Osteocyte (in vitro differentiated cells): ENCODE data around the gene HOXB9. TPM values are rescaled to one million over a fixed set of nuclear protein-coding genes. Genes with fewer than 3 reads are reported as not detected.

ENCODE experiments used
- DNase-seq: peaks from one replicate; pipeline ENCODE4 v3.0.0; 2021; ENCODE audit warnings: mixed read lengths; ENCODE audit not compliant: unreplicated experiment; ENCODE audit errors: extremely low spot score
- H3K27ac Mint-ChIP-seq: one replicate; pipeline ENCODE4 v1.8.0; 2021; ENCODE audit warnings: mild to moderate bottlenecking, mixed read lengths; ENCODE audit not compliant: unreplicated experiment
- H3K27me3 Mint-ChIP-seq: one replicate; pipeline ENCODE4 v1.8.0; 2021; ENCODE audit warnings: mixed read lengths; ENCODE audit not compliant: unreplicated experiment
- H3K36me3 Mint-ChIP-seq: one replicate; pipeline ENCODE4 v1.8.0; 2021; ENCODE audit warnings: mixed read lengths; ENCODE audit not compliant: unreplicated experiment
- H3K4me1 Mint-ChIP-seq: one replicate; pipeline ENCODE4 v1.8.0; 2021; ENCODE audit warnings: mixed read lengths; ENCODE audit not compliant: unreplicated experiment
- H3K4me3 Mint-ChIP-seq: one replicate; pipeline ENCODE4 v1.8.0; 2021; ENCODE audit warnings: mild to moderate bottlenecking, moderate library complexity, mixed read lengths; ENCODE audit not compliant: unreplicated experiment
- H3K9me3 Mint-ChIP-seq: one replicate; pipeline ENCODE4 v1.8.0; 2021; ENCODE audit warnings: mixed read lengths; ENCODE audit not compliant: unreplicated experiment
- total RNA-seq: library from RNA; stranded (reverse); gene quantifications from 2 replicates; pipeline ENCODE4 v1.2.1, GENCODE V29; 2021
- TF ChIP-seq, protein P1 (sequence below): fragments of 200-600 bp; sonication (generic); IDR thresholded peaks from 2 replicates; pipeline ENCODE4 v1.5.0; 2021; ENCODE audit warnings: antibody characterized with exemption, mild to moderate bottlenecking, moderate library complexity

HOXB9 gene
- total RNA-seq, 1 donor from 2014 or later, result not detected

DNA sequence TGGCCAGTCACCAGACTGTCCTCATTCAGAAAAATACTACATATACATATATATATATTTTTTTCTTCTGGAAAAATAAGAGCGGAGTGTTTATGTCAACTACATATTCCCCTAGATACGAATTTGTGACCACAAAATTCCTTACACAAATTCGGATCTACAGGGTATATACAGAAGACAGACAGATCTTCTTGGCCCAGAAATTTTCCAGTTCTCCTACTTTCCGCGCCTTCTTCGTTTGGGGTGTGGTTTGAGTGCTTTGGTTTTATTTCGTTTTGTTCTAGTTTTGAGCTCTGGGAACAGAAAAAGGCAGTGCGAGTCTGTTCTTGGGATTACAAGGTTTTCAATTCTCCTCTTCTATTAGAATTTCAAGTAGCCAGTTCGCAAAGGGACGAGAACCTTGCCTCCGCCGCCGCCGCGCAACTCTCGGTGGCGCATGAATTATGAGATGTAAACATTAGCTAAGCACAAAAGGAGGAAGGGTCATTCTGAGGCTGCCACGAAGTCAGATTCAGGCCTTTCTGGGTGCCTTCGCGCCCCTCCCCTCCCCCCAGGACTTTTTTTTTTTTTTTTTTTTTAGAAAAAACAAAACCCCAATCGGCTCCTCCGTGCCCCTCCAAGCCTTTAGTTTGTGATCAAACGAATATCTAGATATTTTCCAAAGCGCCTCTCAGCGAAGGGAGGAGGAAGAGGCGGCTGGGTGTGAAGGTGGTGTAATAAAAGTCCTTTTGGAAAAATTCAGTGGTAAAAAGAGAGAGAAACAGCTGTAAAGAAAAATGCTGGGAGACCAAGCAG is 46.2 kb downstream of the HOXB9 start:
- H3K27ac Mint-ChIP-seq, result no peak overlapping the region
- no peak overlapping the region for H3K4me3 Mint-ChIP-seq
- TF ChIP-seq, protein P1, sequence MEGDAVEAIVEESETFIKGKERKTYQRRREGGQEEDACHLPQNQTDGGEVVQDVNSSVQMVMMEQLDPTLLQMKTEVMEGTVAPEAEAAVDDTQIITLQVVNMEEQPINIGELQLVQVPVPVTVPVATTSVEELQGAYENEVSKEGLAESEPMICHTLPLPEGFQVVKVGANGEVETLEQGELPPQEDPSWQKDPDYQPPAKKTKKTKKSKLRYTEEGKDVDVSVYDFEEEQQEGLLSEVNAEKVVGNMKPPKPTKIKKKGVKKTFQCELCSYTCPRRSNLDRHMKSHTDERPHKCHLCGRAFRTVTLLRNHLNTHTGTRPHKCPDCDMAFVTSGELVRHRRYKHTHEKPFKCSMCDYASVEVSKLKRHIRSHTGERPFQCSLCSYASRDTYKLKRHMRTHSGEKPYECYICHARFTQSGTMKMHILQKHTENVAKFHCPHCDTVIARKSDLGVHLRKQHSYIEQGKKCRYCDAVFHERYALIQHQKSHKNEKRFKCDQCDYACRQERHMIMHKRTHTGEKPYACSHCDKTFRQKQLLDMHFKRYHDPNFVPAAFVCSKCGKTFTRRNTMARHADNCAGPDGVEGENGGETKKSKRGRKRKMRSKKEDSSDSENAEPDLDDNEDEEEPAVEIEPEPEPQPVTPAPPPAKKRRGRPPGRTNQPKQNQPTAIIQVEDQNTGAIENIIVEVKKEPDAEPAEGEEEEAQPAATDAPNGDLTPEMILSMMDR, result no peak
- DNase-seq, result no peak
- H3K4me1 Mint-ChIP-seq, result peaks cover 5% of the 10 kb centered on the region
- peaks cover 1% of the 10 kb centered on the region for H3K36me3 Mint-ChIP-seq
- peaks cover 88% of the 10 kb centered on the region for H3K27me3 Mint-ChIP-seq
- no peaks in the 10 kb centered on the region for H3K9me3 Mint-ChIP-seq

DNA sequence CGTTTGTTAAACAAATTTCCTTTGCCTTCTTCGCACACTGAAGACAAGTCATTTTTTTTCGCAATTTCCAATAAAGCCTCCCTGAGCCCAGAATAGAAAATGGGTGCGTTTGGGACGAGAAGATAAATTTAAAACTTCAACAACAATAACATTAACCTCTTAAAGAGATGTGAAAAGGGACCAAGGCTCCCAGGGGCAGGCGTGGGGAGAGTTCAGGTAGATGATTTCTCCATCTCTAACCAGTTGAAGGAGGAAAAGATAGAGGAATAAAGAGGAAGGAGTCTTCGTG is 46.7 kb downstream of the HOXB9 start:
- no peaks in the 10 kb centered on the region for H3K9me3 Mint-ChIP-seq
- H3K27ac Mint-ChIP-seq, result no peak overlapping the region
- H3K36me3 Mint-ChIP-seq, result peaks cover 1% of the 10 kb centered on the region
- no peak overlapping the region for H3K4me3 Mint-ChIP-seq
- TF ChIP-seq, protein P1, result no peak
- DNase-seq, result no peak
- peaks cover 88% of the 10 kb centered on the region for H3K27me3 Mint-ChIP-seq
- H3K4me1 Mint-ChIP-seq, result peaks cover 3% of the 10 kb centered on the region

DNA sequence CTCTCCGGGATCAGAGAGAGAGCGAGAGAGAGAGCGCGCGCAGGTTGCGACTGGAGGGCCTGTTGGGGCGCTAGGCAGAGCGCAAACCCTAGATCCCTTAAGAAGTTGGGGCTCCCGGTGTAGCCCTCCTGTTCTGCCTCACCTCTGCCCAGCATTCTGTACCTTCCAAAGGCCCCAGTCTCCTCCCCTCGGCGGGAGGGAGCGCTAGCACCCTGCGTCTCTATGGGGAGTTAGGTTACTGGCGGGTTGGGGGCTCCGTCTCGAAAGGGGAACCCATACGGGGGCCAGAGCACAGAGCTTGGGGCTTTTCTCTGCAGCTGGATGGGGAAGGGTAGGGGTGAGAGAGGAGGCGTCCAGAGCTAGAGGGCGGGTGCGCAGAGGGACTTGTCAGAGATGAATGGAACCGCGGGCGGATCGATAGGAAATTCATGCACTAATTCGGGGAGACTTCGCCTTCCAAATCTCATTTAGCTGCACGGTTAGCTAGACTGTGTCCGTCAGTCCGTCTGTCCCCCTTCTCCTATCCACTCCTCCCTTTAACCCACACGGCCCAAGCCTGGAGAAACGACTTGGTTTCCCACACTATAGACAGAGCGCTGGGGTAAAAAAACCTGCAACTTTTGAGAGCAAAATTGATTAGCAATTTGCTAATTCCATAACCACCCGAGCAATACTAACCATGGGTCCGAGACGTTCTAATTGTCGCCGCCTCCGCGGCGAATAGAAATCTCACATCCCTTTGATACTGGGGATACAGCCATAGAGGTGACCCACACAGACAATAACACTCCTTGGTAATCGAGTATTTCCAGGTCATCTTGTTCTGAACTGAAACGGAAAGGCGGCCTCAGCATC is 47.3 kb downstream of the HOXB9 start:
- H3K4me3 Mint-ChIP-seq, result no peak overlapping the region
- no peaks in the 10 kb centered on the region for H3K9me3 Mint-ChIP-seq
- peaks cover 3% of the 10 kb centered on the region for H3K4me1 Mint-ChIP-seq
- peaks cover 88% of the 10 kb centered on the region for H3K27me3 Mint-ChIP-seq
- DNase-seq, result no peak
- H3K27ac Mint-ChIP-seq, result no peak overlapping the region
- peaks cover 1% of the 10 kb centered on the region for H3K36me3 Mint-ChIP-seq
- TF ChIP-seq, protein P1, result no peak

DNA sequence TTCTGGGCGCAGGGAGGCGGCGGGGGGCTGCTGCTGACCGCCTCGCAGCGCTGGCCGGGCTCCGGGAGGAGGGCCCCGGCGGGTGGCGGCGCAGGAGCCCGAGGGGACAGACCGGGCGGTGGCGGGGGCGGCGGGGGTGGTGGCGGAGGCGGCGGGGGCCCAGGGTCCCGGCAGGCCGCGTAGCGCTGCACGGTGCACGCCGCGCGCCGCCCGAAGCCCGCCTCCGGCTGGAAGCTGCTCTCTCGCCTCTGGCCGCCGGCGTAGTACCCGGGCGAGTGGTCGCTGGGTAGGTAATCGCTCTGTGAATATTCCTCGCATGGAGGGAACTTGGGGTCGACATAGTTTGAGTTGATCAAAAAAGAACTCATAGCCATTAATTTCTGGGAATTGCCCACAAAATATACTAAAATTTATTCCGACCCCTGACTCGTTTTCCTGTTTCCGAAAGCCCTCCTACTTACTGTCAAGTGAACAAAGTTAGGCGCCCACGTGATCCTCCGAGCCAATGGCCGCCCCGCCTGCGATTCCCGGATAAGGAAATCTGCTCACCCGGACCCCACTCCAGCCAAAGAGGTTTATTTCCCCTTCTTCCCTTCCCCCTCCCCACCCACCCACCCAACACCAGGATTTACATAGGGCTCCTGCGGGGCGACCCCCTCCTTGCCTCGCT is 48.1 kb downstream of the HOXB9 start, which contains the start of gene HOXB4:
Gene HOXB4 (minus strand): TSS at position 405 of the 670 bp plus-strand sequence. CDS start 31 bp downstream, at position 374.
- TF ChIP-seq, protein P1, result no peak
- Mint-ChIP-seq H3K9me3 (no peaks in the 10 kb centered on the region), H3K27me3 (peaks cover 88% of the 10 kb centered on the region), H3K4me1 (peaks cover 3% of the 10 kb centered on the region), H3K27ac (no peak within 1 kb of the TSS), H3K4me3 (no peak within 1 kb of the TSS), H3K36me3 (peaks cover under 1% of the 10 kb centered on the region)
- DNase-seq, result no peak
